DMS114 treated with DMSO at 0.1 percent for 48 hours (cell line): ENCODE measurements around the gene NKAIN4.

Experiments
- DNase-seq: peaks from one replicate; lab custom pipeline; 2025; ENCODE audit not compliant: unreplicated experiment; lab: John Stamatoyannopoulos, UW

The NKAIN4 gene

GRCh38 chr20:63254232-63254605 is at the start of gene NKAIN4:
Gene NKAIN4, minus strand, starts transcription at chr20:63254463. Its CDS starts 13 bp downstream, at chr20:63254450.
- no peak for DNase-seq

GRCh38 chr20:63303095-63303666 is 48.9 kb upstream of the NKAIN4 start:
- no peak for DNase-seq

- DNase-seq = no peak
Observed at GRCh38 chr20:63301671-63302070, 47.4 kb upstream of the NKAIN4 start.

- DNase-seq = no peak
Observed at GRCh38 chr20:63298731-63299312, 44.6 kb upstream of the NKAIN4 start.

GRCh38 chr20:63297796-63298572 is 43.7 kb upstream of the NKAIN4 start:
- DNase-seq = no peak

- DNase-seq = no peak
Observed at GRCh38 chr20:63297371-63297781, 43.1 kb upstream of the NKAIN4 start.

GRCh38 chr20:63296531-63297299 is 42.5 kb upstream of the NKAIN4 start:
- no peak for DNase-seq

GRCh38 chr20:63295846-63296245 is 41.6 kb upstream of the NKAIN4 start:
- DNase-seq = no peak

- no peak for DNase-seq
Observed at GRCh38 chr20:63295422-63295821, 41.2 kb upstream of the NKAIN4 start.

GRCh38 chr20:63295018-63295417 is 40.8 kb upstream of the NKAIN4 start:
- no peak for DNase-seq

- no peak for DNase-seq
Observed at GRCh38 chr20:63294536-63294900, 40.3 kb upstream of the NKAIN4 start.

GRCh38 chr20:63293871-63294535 is 39.7 kb upstream of the NKAIN4 start:
- no peak for DNase-seq

- DNase-seq = no peak
Observed at GRCh38 chr20:63293456-63293855, 39.2 kb upstream of the NKAIN4 start.

- DNase-seq = no peak
Observed at GRCh38 chr20:63292904-63293303, 38.6 kb upstream of the NKAIN4 start, which contains the start of gene COL20A1. Gene COL20A1, plus strand, starts transcription at chr20:63293186. Its CDS starts 1,922 bp downstream, at chr20:63295108.

GRCh38 chr20:63292292-63292701 is 38.0 kb upstream of the NKAIN4 start:
- no peak for DNase-seq

- no peak for DNase-seq
Observed at GRCh38 chr20:63291811-63292210, 37.5 kb upstream of the NKAIN4 start.

GRCh38 chr20:63290677-63291472 is 36.6 kb upstream of the NKAIN4 start:
- DNase-seq = no peak

- no peak for DNase-seq
Observed at GRCh38 chr20:63290136-63290676, 35.9 kb upstream of the NKAIN4 start.

GRCh38 chr20:63289311-63290135 is 35.3 kb upstream of the NKAIN4 start:
- DNase-seq = no peak
